Activated naive CD4-positive, alpha-beta T cell treated with anti-CD3 and anti-CD28 coated beads, Interleukin-2, amount 10 ng/mL, durations not matched to agents 7 days and 5 days (primary cell): ENCODE measurements around the gene FHIP1A.
"Not testable (repeated sequence)": the region's sequence is repeated elsewhere in the genome, so short reads cannot be mapped to it uniquely, and the experiment has no call there.

Experiments used
- CTCF ChIA-PET: fragments of 350-600 bp; sonication (Branson Sonifier 250); formaldehyde crosslinking; loops from one replicate; lab custom pipeline; 2021; ENCODE audit warnings: antibody characterized with exemption; lab: Charles Lee
- DNase-seq: peaks from one replicate; pipeline ENCODE4 v3.0.0-alpha.2; 2020
- H3K27ac Mint-ChIP-seq: one replicate; pipeline ENCODE4 v1.8.0; 2021; ENCODE audit warnings: mild to moderate bottlenecking, moderate library complexity, mixed read lengths
- H3K27me3 Mint-ChIP-seq: one replicate; pipeline ENCODE4 v1.8.0; 2021; ENCODE audit warnings: mild to moderate bottlenecking, mixed read lengths
- H3K36me3 Mint-ChIP-seq: one replicate; pipeline ENCODE4 v1.8.0; 2021; ENCODE audit warnings: mixed read lengths
- H3K4me1 Mint-ChIP-seq: one replicate; pipeline ENCODE4 v1.8.0; 2021; ENCODE audit warnings: mixed read lengths
- H3K4me3 Mint-ChIP-seq: one replicate; pipeline ENCODE4 v1.8.0; 2021; ENCODE audit warnings: mild to moderate bottlenecking, moderate library complexity, mixed read lengths
- H3K9me3 Mint-ChIP-seq: one replicate; pipeline ENCODE4 v1.8.0; 2021; ENCODE audit warnings: mixed read lengths

Gene FHIP1A

DNA sequence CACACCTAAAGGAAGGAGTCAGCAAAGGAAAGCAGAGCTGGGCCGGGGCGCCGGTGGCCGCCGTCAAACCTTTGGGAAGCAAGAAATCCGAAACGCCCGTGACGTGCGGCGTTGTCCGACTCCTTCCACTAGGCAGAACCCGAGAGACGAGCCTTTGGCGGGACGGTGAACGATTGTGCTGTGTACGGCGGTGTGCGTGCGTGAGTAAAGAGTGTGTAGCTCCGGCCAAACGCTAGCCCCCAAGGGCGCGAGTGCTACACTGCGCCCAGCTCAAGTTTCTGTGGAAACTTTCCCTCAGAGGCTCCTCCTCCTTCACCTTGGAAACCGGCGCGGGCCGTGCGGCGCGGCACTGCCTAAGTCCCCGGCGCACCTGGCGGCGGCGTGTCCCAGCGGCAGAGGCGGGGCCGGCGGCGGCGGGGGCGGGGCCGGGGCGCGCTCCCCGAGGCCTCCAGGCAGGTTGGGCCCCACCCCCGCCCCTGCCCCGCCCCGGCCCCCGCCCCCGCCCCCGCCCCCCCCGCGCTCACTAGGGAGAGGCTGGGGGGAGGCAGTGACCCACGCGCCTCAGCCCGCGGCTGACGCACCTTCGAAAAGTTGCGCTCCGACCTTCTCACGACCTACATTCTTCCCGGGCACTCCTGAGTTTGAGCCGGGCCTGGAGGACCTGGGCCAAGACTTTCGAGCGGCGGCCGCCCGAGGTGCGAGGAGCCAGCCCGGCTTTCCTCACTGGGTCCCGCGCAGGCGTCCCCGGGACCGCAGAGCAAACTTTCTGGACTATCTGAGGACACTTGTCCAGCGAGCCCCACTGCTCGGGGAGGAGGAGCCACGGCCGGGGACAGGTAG, at the start of gene FHIP1A:
Gene FHIP1A (plus strand): TSS at position 547 of the 840 bp plus-strand sequence. CDS start 157,084 bp downstream, outside the sequence.
- Mint-ChIP-seq H3K4me3 (peak within 1 kb of the TSS; percentile 84), H3K9me3 (no peaks in the 10 kb centered on the region), H3K27ac (peak within 1 kb of the TSS; percentile 53), H3K27me3 (peaks cover 61% of the 10 kb centered on the region), H3K36me3 (no peaks in the 10 kb centered on the region), H3K4me1 (peaks cover 24% of the 10 kb centered on the region)
- DNase-seq: peak; percentile 85
- CTCF ChIA-PET: no interaction called here

DNA sequence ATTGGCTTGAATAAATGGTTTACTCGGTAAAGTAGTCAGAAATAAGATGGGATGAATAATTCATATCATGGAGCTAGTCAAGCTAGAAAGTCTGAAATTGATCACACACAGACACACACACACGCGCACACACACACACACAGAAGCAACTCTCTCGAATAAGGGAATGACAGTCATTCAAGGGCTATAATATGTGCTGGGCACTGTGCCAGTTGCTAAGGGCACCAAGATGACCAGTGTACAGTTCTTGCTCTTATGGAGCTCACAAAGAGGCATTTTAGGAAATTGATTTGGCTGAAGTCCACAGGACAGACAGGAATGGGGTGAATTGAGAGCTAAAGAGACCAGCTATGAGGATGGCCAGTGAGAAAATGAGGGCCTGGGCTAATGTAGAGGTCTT, 49.4 kb upstream of the FHIP1A start:
- Mint-ChIP-seq H3K27ac (no peak overlapping the region), H3K9me3 (no peaks in the 10 kb centered on the region), H3K27me3 (peaks cover 10% of the 10 kb centered on the region), H3K4me3 (no peak overlapping the region), H3K4me1 (peaks cover 2% of the 10 kb centered on the region), H3K36me3 (no peaks in the 10 kb centered on the region)
- CTCF ChIA-PET: interaction anchor here (1.1 kb wide), 1 partner anchor 246 kb away, joined by 3 read pairs; no protein-coding TSS in a partner anchor
- DNase-seq: no peak

DNA sequence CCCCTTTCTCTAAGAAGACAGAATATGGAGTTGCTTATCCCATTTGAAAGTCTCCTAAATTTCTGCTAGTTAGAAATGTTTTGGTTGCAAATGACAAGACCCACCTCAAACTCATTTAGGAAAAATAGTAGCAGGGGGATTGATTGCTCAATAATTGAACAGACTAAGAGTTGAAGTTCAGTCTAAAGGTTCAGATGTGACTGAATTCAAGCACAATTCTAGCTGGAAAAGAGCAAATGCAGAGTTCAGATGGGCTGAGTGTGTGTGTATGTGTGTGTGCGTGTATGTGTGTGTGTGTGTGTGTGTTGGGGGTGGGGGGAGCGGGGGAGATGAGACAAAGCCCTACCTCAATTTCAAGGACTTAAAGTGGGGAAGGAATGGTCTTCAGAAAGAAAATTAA, 47.9 kb upstream of the FHIP1A start:
- CTCF ChIA-PET: no interaction called here
- DNase-seq: no peak
- H3K9me3 Mint-ChIP-seq: no peaks in the 10 kb centered on the region
- no peaks in the 10 kb centered on the region for H3K36me3 Mint-ChIP-seq
- H3K4me3 Mint-ChIP-seq: no peak overlapping the region
- peaks cover 10% of the 10 kb centered on the region for H3K27me3 Mint-ChIP-seq
- no peak overlapping the region for H3K27ac Mint-ChIP-seq
- H3K4me1 Mint-ChIP-seq: peaks cover 2% of the 10 kb centered on the region

DNA sequence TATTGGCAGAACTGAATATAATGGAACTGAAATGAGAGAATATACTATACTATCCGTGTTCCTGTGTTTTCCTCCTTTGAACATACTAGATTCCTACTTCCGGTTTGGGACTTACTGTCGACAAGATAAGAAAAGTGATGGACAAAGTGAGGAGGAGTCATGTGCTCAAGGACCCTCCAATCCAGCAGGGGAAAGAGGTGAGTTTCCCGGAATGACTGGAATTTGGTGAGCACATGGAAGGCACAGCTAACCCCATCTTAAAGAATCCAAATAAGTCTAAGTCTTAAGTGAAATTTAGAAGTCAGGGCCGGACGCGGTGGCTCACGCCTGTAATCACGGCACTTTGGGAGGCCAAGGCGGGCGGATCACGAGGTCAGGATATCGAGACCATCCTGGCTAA, 47.0 kb upstream of the FHIP1A start:
- no peak overlapping the region for H3K4me3 Mint-ChIP-seq
- H3K4me1 Mint-ChIP-seq: peaks cover 2% of the 10 kb centered on the region
- no peak overlapping the region for H3K27ac Mint-ChIP-seq
- H3K9me3 Mint-ChIP-seq: no peaks in the 10 kb centered on the region
- no peak for DNase-seq
- H3K27me3 Mint-ChIP-seq: peaks cover 10% of the 10 kb centered on the region
- no peaks in the 10 kb centered on the region for H3K36me3 Mint-ChIP-seq
- CTCF ChIA-PET: interaction anchor here (0.8 to 1.1 kb wide), 2 partner anchors 242 to 245 kb away, joined by 3 to 4 read pairs; no protein-coding TSS in a partner anchor

DNA sequence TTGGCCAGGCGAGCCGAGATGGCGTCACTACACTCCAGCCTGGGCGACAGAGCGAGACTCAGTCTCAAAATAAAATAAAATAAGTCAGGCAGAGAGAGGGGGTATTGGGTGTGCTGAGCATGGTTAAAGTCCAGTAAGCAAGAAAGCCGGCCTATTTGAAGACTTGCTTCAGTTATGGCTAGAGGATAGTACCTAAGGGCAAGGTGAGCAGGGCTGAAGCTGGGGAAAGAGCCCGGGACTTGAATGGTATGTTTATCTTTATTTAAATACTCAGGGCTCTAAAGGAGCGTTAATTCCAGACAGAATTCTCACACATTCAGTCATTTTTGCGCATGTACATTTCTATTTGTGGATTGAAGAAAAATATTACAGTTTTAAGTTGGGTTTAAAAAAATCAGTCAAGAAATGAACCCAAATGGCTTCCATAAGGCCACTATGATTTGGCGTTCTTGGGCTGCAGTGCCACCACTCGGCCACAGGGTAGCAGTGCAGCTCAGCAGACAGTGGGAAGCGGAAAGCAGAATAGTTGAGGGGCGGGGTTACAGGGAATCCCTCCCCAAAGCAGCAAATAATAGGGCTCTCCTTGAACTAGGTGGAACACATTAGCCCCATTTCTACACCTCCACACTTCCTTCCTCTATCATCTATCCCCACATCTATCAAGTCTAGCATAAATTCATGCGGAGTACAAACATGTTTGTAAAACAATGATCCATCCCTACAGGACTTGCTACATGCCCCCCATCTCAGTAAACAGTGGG, 46.4 kb upstream of the FHIP1A start:
- Mint-ChIP-seq H3K9me3 (no peaks in the 10 kb centered on the region), H3K27ac (no peak overlapping the region), H3K27me3 (peaks cover 10% of the 10 kb centered on the region), H3K4me3 (no peak overlapping the region), H3K4me1 (peaks cover 2% of the 10 kb centered on the region), H3K36me3 (no peaks in the 10 kb centered on the region)
- DNase-seq: peak; percentile 85
- CTCF ChIA-PET: interaction anchor here (0.7 to 1.1 kb wide), 3 partner anchors 241 to 1023 kb away, joined by 3 to 4 read pairs (median 3); no protein-coding TSS in a partner anchor

DNA sequence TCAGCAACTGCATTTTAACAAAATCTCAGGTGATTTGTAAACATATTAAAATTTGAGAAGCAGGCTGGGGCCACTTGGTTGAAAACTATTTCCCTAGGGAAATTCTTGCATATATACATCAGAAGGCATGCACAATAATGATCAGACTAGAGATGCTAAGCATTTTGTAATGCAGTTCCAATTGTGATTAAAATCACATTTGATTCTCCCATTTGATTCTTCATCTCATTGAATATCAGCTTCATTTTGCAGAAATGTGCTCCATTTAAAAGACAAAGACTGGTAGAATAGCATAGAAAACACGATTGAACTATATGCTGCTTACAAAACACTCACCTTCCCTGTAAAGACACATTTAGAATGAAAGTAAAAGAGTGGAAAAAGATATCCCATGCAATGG, 32.4 kb upstream of the FHIP1A start:
- Mint-ChIP-seq H3K4me1 (no peaks in the 10 kb centered on the region), H3K9me3 (no peaks in the 10 kb centered on the region), H3K27ac (no peak overlapping the region), H3K4me3 (no peak overlapping the region), H3K36me3 (no peaks in the 10 kb centered on the region), H3K27me3 (peaks cover 9% of the 10 kb centered on the region)
- no peak for DNase-seq
- CTCF ChIA-PET: no interaction called here

DNA sequence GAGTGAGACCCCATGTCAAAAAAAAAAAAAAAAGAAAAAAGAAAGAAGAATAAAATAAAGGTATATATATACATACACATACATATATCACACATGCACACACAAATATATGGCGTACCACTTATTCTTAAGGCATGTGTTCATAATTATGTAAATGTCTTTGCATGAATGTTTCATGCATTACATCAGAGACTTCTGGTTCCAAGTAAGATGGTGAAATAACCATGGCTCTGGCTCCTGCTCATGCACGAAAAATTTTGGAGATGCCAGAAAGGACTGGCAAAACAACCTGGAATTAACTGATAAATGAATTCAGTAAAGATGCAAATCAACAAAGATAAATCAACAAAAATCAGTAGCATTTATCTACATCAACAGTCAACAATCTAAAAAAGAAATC, 19.7 kb upstream of the FHIP1A start:
- H3K27ac Mint-ChIP-seq: no peak overlapping the region
- no peaks in the 10 kb centered on the region for H3K4me1 Mint-ChIP-seq
- H3K27me3 Mint-ChIP-seq: no peaks in the 10 kb centered on the region
- CTCF ChIA-PET: interaction anchor here (0.6 kb wide), 1 partner anchor 950 kb away, joined by 3 read pairs; no protein-coding TSS in a partner anchor
- H3K36me3 Mint-ChIP-seq: no peaks in the 10 kb centered on the region
- H3K4me3 Mint-ChIP-seq: no peak overlapping the region
- no peak for DNase-seq
- no peaks in the 10 kb centered on the region for H3K9me3 Mint-ChIP-seq

DNA sequence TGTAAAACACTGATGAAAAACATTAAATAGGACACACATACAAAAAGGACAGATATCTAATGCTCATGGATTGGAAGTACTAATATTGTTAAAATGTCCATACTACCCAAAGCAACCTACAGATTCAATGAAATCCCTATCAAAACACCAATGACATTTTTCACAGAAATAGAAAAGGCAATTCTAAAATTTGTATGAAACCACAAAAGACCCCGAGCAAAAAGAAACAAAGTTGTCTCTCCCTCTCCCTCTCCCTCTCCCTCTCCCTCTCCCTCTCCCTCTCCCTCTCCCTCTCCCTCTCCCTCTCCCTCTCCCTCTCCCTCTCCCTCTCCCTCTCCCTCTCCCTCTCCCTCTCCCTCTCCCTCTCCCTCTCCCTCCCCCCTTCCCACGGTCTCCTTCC, 19.2 kb upstream of the FHIP1A start:
- H3K27ac Mint-ChIP-seq, H3K4me3 Mint-ChIP-seq, H3K9me3 Mint-ChIP-seq, CTCF ChIA-PET, H3K4me1 Mint-ChIP-seq, H3K27me3 Mint-ChIP-seq, DNase-seq, H3K36me3 Mint-ChIP-seq: not testable (repeated sequence)

DNA sequence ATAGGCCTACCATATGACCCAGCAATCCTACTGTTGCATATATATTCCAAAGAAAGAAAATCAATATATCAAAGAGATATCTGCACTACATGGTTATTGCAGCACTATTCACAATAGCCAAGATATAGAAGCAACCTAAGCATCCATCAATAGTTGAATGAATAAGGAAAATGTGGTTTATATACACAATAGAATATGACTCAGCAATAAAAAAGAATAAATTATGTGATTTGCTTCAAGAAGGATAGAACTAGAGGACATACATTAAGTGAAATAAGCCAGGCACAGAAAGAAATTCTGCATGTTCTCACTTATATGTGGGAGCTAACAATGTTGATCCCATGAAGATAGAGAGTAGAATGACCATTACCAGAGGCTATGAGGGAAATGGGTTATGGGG, 13.1 kb upstream of the FHIP1A start:
- no peak for DNase-seq
- Mint-ChIP-seq H3K9me3 (no peaks in the 10 kb centered on the region), H3K4me3 (no peak overlapping the region), H3K27ac (no peak overlapping the region), H3K4me1 (no peaks in the 10 kb centered on the region), H3K36me3 (no peaks in the 10 kb centered on the region), H3K27me3 (no peaks in the 10 kb centered on the region)
- CTCF ChIA-PET: no interaction called here

DNA sequence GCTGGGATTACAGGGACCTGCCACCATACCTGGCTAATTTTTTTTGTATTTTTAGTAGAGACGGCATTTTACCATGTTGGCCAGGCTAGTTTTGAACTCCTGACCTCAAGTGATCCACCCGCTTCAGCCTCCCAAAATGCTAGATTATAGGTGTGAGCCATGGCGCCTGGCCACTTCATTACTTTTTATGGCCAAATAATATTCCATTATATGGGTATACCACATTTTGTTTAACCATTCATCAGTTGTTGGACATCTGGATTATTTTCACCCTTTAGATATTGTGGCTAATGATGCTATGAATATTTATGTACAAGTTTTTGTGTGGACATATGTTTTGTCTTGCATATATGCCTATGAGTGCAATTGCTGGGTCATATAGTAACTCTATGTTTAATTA, 8.6 kb upstream of the FHIP1A start:
- H3K27me3 Mint-ChIP-seq: peaks cover 2% of the 10 kb centered on the region
- no peak overlapping the region for H3K4me3 Mint-ChIP-seq
- CTCF ChIA-PET: no interaction called here
- DNase-seq: no peak
- no peak overlapping the region for H3K27ac Mint-ChIP-seq
- no peaks in the 10 kb centered on the region for H3K9me3 Mint-ChIP-seq
- H3K4me1 Mint-ChIP-seq: no peaks in the 10 kb centered on the region
- H3K36me3 Mint-ChIP-seq: no peaks in the 10 kb centered on the region

DNA sequence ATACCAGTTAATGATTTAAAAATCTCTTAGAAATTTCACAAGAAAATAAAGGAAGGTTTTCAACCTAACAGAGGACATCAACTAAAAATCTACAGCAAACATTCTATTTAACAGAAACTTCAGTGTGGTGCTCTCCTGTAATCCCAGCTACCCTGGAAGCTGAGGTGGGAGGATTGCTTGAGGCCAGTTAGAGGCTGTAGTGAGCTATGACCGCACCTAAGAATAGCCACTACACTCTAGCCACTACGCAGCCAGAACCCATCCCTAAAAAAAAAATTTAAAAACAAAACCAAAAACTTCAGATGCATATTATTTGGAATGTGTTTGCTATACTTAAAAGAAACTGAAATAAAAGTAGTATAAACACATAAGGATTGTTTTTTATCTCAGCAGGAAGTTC, 7.2 kb upstream of the FHIP1A start:
- CTCF ChIA-PET: no interaction called here
- Mint-ChIP-seq H3K27ac (no peak overlapping the region), H3K36me3 (no peaks in the 10 kb centered on the region), H3K4me3 (no peak overlapping the region), H3K9me3 (no peaks in the 10 kb centered on the region), H3K4me1 (no peaks in the 10 kb centered on the region), H3K27me3 (peaks cover 8% of the 10 kb centered on the region)
- no peak for DNase-seq

DNA sequence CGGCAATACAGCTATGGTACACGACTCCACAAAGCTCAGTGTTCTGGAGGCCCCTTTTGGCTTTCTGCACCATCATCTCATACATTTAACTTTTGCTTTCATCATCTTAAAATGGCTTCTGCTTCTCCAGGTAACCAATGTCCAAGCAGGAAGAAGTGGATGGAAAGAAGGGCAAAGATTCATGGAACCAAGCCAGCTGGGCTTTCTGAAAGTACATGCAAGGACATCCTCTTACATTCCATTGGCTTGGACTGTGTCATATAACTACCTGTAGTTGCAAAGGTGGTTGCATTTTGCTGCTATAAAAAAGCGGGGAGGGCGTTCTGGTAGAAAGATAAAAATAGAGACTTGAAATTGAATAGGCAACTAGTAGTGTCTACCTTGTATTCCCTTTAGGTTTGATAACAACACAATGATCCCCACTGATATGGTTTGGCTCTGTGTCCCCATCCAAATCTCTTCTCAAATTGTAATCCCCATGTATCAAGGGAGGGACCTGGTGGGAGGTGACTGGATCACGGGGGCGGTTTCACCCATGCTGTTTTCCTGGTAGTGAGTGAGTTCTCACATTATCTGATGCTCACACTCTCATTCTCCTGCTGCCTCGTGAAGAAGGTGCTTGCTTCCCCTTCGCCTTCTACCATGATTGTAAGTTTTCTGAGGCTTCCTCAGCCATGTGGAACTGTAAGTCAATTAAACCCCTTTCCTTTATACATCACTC, 6.7 kb upstream of the FHIP1A start:
- DNase-seq: no peak
- H3K4me1 Mint-ChIP-seq: peaks cover 2% of the 10 kb centered on the region

DNA sequence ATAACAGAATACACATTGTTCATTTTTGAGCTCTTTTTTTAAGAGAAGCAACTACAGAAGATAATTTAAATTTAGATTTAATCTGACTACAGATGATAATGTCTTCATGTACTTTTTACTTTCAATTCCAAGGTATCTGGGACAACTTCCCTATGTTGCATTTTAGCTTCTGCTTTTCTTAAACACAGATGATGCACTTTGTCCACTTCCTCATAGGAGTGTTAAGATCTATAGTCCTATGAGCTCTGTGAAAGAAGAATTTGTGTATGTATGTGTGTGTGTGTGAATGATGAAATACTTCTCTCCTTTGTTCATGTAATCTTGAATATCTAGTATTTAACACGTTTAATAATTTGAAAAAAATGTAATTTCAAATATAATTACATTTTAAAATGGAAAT, 5.3 kb upstream of the FHIP1A start:
- no peak for DNase-seq
- H3K36me3 Mint-ChIP-seq: no peaks in the 10 kb centered on the region
- no peaks in the 10 kb centered on the region for H3K9me3 Mint-ChIP-seq
- peaks cover 14% of the 10 kb centered on the region for H3K4me1 Mint-ChIP-seq
- H3K27ac Mint-ChIP-seq: no peak overlapping the region
- H3K4me3 Mint-ChIP-seq: no peak overlapping the region
- H3K27me3 Mint-ChIP-seq: peaks cover 27% of the 10 kb centered on the region
- CTCF ChIA-PET: no interaction called here

More for the DNA sequence above, 6.7 kb upstream of the FHIP1A start:
- CTCF ChIA-PET: no interaction called here
- peaks cover 14% of the 10 kb centered on the region for H3K27me3 Mint-ChIP-seq
- H3K27ac Mint-ChIP-seq: no peak overlapping the region
- no peaks in the 10 kb centered on the region for H3K36me3 Mint-ChIP-seq
- no peaks in the 10 kb centered on the region for H3K9me3 Mint-ChIP-seq
- H3K4me3 Mint-ChIP-seq: no peak overlapping the region

DNA sequence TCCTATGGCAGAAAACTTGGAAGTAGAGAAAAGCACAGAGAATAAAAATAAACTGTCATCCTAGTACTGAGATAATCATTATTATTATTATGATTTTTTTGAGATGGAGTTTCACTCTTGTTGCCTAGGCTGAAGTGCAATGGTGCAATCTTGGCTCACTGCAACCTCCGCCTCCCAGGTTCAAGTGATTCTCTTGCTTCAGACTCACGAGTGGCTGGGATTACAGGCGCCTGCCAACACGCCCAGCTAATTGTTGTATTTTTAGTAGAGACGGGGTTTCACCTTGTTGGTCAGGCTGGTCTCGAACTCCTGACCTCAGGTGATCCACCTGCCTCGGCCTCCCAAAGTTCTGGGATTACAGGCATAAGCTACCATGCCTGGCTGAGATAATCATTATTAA, 4.2 kb upstream of the FHIP1A start:
- peaks cover 39% of the 10 kb centered on the region for H3K27me3 Mint-ChIP-seq
- DNase-seq, H3K27ac Mint-ChIP-seq, H3K36me3 Mint-ChIP-seq, H3K4me3 Mint-ChIP-seq, H3K9me3 Mint-ChIP-seq: not testable (repeated sequence)
- H3K4me1 Mint-ChIP-seq: peaks cover 22% of the 10 kb centered on the region
- CTCF ChIA-PET: interaction anchor here (0.6 kb wide), 1 partner anchor 1498 kb away, joined by 3 read pairs; no protein-coding TSS in a partner anchor
